CD1c-positive myeloid dendritic cell (primary cell): ENCODE results near the gene SLC35E1.
"Not testable (repeated sequence)": the region's sequence is repeated elsewhere in the genome, so short reads cannot be mapped to it uniquely, and the experiment has no call there.

Experiments
- DNase-seq: peaks from one replicate; pipeline ENCODE4 v3.0.0-alpha.2; 2016; ENCODE audit errors: extremely low spot score

Gene SLC35E1

DNA sequence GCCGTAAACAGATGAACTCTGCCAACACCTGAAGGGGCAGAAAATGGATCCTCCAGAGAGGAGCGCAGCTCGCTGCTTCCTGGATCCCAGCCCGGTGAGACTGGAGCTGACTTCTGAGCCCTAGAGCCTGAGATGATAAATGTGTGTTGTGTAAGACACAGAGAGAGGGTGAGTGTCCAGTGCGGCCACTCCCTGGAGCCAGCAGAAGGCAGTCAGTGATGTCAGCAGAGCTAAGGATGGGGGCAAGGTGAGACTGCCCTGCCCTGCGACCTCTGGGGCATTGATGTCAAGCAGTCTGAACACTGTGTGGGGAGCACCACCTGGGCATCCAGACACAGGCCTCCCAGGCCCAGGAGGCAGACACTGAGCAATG is 9.7 kb upstream of the SLC35E1 start:
- no peak for DNase-seq

DNA sequence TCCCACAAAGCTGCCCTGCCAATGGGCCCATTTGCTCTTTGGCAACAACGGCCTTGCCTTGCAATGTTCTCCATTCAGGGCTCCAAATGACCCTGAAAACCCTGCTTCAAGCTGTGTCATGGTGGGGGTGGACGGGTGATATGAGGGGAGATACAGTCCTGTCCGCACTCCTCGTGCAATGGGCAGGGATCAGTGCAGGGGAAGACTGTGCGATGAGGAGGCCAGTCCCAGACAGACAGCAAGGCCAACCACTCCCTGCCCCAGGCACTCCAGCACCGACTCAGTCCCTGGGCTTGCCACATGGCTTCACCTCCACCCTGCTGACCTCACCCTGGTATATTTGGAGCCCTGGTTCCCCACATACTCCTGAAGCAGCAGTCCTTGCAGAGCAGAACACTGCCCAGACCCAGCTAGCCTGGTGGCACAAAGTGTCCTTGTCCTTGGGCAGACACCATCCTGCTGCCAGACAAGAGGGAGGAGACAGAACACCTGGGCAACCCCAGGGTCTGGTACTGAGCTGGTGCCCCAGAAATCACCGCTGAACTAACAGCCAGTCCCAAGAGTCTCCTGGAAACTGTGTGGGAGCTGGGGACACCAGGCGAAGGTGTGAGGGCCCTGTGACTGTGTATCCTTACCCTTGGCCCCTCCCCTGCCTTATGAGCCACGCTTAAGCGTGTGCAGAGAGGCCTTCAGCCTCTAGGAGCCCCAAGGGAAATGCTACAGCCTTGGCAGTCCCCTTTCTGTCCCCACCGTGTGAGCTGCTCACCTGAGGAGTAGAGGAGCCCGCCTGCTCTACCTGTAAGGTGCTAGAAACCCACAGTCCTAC is 9.1 kb upstream of the SLC35E1 start:
- no peak for DNase-seq

GRCh38 chr19:16579381-16579780 is 7.2 kb upstream of the SLC35E1 start:
- DNase-seq, result no peak

DNA sequence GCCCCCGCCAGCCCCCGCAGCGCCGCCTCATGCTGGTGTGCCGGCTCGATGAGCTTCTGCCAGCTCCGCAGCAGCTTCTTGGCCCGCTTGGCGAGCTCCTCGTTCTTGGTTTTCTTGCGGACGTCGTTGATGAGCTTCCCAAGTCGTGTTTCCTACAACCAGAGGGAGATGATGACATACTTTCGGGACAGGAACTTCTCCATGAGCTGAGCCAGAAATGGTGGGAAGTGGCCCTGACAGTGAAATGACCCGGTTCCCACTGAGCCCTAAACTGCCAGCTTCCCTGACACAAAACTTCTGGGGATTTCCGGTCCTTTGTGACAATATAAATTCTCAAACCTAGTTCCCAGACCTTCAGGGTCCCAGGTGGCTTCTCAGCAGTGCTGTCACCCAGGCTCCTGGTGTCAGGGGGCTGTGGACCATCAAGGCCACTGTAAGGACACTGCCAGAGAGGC is 5.3 kb upstream of the SLC35E1 start:
- DNase-seq, result no peak

GRCh38 chr19:16576690-16577530 is 4.7 kb upstream of the SLC35E1 start:
- no peak for DNase-seq

- no peak for DNase-seq
Observed at GRCh38 chr19:16575861-16576689, 3.9 kb upstream of the SLC35E1 start.

GRCh38 chr19:16575282-16575681 is 3.1 kb upstream of the SLC35E1 start:
- DNase-seq, result no peak

GRCh38 chr19:16573925-16574324 is 1.7 kb upstream of the SLC35E1 start:
- no peak for DNase-seq

DNA sequence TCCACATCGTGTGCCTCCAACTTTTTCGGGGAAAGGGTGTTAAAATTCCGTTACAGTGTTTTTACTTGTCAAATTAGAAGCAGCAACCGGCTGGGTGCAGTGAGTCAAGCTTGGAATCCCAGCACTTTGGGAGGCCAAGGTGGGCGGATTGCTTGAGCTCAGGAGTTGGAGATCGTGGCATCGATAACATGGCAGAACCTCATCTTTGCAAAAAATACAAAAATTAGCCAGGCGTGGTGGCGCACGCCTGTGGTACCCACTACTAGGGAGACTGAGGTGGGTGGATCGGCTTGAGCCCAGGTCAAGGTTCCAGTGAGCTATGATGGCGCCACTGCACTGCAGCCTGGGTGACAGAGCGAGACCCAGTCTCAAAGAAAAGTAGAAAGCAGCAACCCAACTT is 1.1 kb upstream of the SLC35E1 start:
- DNase-seq, result no peak

- no peak for DNase-seq
Observed at GRCh38 chr19:16571822-16572331, 338 bp downstream of the SLC35E1 start.

- peak; percentile 61 for DNase-seq
Observed at GRCh38 chr19:16571283-16571682, 932 bp downstream of the SLC35E1 start.

DNA sequence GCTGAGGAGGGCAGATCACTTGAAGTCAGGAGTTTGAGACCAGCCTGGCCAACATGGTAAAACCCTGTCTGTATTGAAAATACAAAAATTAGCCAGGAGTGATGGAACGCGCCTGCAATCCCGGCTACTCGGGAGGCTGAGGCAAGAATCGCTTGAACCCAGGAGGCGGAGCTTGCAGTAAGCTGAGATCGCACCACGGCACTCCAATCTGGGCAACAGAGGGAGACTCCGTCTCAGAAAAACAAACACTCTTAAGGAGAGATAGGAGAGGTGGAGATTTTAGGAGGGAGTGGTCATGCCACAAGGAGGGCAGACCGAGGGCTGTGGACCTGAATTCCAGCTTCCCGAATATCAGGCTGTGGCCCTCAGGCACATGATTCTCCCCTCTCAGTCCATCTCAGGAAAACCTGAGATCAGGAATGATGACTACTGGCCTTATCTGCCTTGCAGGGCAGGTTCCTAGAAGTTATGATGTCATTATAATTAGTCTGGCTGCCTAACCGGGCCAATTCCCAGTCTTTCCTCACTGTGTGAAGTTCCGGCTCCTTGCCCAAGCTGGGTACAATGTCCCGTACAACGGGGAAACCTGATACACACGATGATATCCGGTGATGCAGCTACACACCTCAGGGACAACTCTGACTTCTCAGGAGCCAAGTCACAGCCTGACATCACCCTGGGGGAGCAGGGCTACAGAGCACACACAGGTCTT is 2.5 kb downstream of the SLC35E1 start:
- DNase-seq, result no peak

- no peak for DNase-seq
Observed at GRCh38 chr19:16566702-16567101, 5.5 kb downstream of the SLC35E1 start.

- DNase-seq, result peak; percentile 40
Observed at GRCh38 chr19:16566161-16566560, 6.1 kb downstream of the SLC35E1 start.

DNA sequence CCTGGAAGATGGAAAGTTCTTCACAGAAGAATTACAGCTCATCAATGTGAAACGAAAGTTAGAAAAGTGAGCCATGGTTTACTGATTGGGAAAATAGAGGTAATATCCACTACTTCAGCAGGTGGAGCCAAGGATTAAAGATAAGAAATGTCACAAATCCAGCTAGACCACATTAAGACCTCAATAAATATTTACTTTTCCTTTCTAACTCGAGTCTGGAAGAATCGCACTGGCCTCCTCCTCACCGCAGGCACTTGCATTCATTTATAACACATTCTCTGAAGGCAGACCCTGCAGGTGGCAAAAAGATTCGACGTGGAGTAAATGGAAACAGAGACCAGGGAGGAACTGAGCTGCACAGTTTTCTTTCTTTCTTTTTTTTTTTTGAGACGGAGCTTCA is 7.4 kb downstream of the SLC35E1 start:
- no peak for DNase-seq

DNA sequence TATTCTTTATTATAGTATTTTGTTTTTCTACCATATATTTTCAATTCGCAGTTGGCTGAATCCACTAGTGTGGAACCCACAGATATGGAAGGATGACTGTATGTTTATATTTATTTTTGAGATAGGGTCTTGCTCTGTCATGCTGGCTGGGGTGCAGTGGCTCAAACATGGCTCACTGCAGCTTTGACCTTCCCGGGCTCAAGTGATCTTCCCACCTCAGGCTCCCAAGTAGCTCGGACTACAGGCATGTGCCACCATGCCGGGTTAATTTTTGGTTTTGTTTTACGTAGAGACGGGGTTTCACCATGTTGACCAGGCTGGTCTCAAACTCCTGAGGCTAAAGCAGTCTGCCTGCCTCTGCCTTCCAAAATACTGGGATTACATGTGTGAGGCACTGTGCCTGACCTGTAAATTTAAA is 9.6 kb downstream of the SLC35E1 start:
- no peak for DNase-seq

DNA sequence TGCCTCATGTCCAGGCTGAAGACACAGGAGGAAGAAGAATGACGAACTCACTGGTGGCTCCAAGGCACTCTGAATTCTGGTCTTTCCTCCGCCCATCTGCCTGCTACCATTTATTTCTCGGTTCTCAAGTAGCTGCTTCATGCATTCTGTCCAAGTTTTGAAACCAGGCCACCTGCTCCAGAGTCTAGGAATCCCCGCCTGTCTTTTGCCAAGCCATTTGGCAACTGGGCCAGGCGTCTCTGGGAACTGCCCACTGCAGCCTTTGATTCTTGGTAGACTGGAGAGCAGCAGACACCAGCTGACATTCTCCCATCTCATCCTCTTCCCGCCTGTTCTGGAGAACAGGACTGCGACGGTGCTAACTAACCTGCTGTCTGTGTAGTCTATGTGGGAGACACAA is 10.8 kb downstream of the SLC35E1 start:
- DNase-seq, result no peak

- no peak for DNase-seq
Observed at GRCh38 chr19:16559780-16560276, 12.4 kb downstream of the SLC35E1 start.

DNA sequence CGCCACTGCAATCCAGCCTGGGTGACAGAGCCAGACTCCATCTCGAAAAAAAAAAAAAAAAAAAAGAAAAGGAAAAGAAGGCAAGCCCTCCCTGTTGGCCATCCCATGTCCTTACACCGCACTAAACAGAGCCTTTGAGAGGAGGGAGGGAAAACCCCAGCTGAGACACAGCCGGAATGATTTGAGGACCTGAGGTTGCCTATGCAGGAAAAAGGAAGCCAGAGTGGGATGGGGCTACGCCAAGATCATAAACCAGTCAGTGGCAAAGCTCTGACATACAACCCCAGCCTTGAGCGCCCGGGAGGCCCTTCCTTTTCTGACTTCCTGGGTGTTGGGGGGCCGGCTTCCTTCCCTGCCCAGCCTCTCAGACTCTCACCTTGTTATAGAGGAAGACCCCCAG is 17.4 kb downstream of the SLC35E1 start:
- no peak for DNase-seq

DNA sequence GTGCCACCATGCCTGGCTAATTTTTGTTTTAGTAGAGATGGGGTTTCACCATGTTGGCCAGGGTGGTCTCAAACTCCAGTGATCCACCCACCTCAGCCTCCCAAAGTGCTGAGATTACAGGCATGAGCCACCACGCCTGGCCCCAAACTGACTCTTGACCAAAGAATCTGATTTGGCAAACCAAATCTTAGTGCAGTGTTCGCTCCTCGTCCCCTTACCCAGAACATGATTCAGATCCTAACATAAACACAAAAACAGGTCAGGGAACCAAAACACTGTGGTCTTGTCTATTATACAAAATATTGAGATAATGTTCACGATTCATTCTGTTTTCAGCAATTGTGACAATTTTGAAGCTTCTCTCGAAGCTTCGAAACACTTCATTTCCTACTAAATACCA is 20.3 kb downstream of the SLC35E1 start:
- DNase-seq, result not testable (repeated sequence)

- DNase-seq, result no peak
Observed at GRCh38 chr19:16548956-16549355, 23.3 kb downstream of the SLC35E1 start.
